ENCODE results near the gene RAB3GAP1. TPM values are rescaled to one million over a fixed set of nuclear protein-coding genes. Genes with fewer than 3 reads are reported as not detected.

RAB3GAP1 gene
- total and polyA plus RNA-seq, 2 of the 4 experiments (the other 2 are of a cell fraction): 21.2 to 65.8 TPM

- intact Hi-C loops (cut with micrococcal nuclease): no loop called here
Observed at GRCh38 chr2:135182601-135183000, 130.5 kb downstream of the RAB3GAP1 start.

More at GRCh38 chr2:135182601-135183000, 130.5 kb downstream of the RAB3GAP1 start:
- TF ChIP-seq FOS (IDR thresholded peaks at IDR 0.05; ENCODE audit: low read depth, low read length): no peak
- TF ChIP-seq MAZ (IDR thresholded peaks at IDR 0.05; ENCODE audit: borderline replicate concordance, low read depth, low read length): no peak
- no peak for TF ChIP-seq RAD21 (IDR thresholded peaks at IDR 0.05; ENCODE audit: low read length)
- TF ChIP-seq RFX5 (IDR thresholded peaks at IDR 0.05; ENCODE audit: low read depth, low read length): no peak
- TF ChIP-seq ELK1 (IDR thresholded peaks at IDR 0.05; ENCODE audit: borderline replicate concordance, low read depth, low read length): no peak
- TF ChIP-seq USF2 (IDR thresholded peaks at IDR 0.05; ENCODE audit: low read depth, low read length): no peak
- TF ChIP-seq BHLHE40 (IDR thresholded peaks at IDR 0.05; ENCODE audit: low read depth, low read length): no peak
- TF ChIP-seq POLR2A (IDR thresholded peaks at IDR 0.05; ENCODE audit: low read depth, low read length): no peak
- no peak for TF ChIP-seq SMC3 (IDR thresholded peaks at IDR 0.05; ENCODE audit: low read depth, low read length)
- TF ChIP-seq CTCF (conservative IDR thresholded peaks at IDR 0.05; ENCODE audit: low read depth, low read length): no peak
- TF ChIP-seq CEBPB (IDR thresholded peaks at IDR 0.05; ENCODE audit: low read depth, low read length): no peak
- H3K27ac ChIP-seq (ENCODE audit: insufficient read depth, low read length): no peak overlapping the region
- no peak overlapping the region for H4K5ac ChIP-seq (ENCODE audit: low read depth, low read length)
- dilution Hi-C loops (cut with HindIII; ENCODE audit: low sequenced_read_pairs, unreplicated experiment): no loop called here
- H3K9me1 ChIP-seq (ENCODE audit: insufficient read depth, low read length): peaks cover 5% of the 10 kb centered on the region; the same call in 1 of the 2 replicates
- H2AFZ ChIP-seq (replicated peaks; ENCODE audit: low read length, poor library complexity): no peak overlapping the region
- H4K8ac ChIP-seq (ENCODE audit: low read depth in 2 of 2, low read length in 2 of 2): no peak overlapping the region
- no peak overlapping the region for H3K18ac ChIP-seq (ENCODE audit: low read depth, low read length)
- H3K23ac ChIP-seq (ENCODE audit: low read depth, low read length): no peak overlapping the region
- no peak overlapping the region for H2BK120ac ChIP-seq (ENCODE audit: low read depth, low read length)
- ATAC-seq (ENCODE audit: low read depth) (no peak), DNase-seq (no peak)
- no peak overlapping the region for H3K4me2 ChIP-seq (ENCODE audit: low read depth, low read length)
- CTCF ChIA-PET: no interaction called here
- H2BK5ac ChIP-seq (ENCODE audit: low read depth, low read length, poor library complexity, severe bottlenecking): no peak overlapping the region
- no peak overlapping the region for H3K4me3 ChIP-seq (ENCODE audit: insufficient read depth, low read depth, low read length)
- H4K20me1 ChIP-seq (ENCODE audit: insufficient read depth, low read length): no peaks in the 10 kb centered on the region
- WGBS, 2 experiments (ENCODE audit: extremely low coverage in 2 of 2, insufficient read length in 1 of 2): no CpG with 5 or more reads among the region's 3 CpGs
- no peak overlapping the region for H2AK5ac ChIP-seq (ENCODE audit: low read depth, low read length)
- H3K4me1 ChIP-seq (ENCODE audit: control insufficient read depth, insufficient read depth, low read length): peaks cover 2% of the 10 kb centered on the region; the same call in 1 of the 2 replicates
- no peak overlapping the region for H3K4ac ChIP-seq (ENCODE audit: low read depth, low read length)
- no peak overlapping the region for H3K14ac ChIP-seq (replicated peaks; ENCODE audit: low read depth, low read length)
- H2BK15ac ChIP-seq (ENCODE audit: low read depth, low read length): no peak overlapping the region
- no peak overlapping the region for H3K9ac ChIP-seq (ENCODE audit: low read depth, low read length)
- in situ Hi-C loops (cut with MboI; ENCODE audit: low sequenced_read_pairs): no loop called here
- POLR2A ChIA-PET (ENCODE audit: unreplicated experiment): no interaction called here
- H2AK9ac ChIP-seq (replicated peaks; ENCODE audit: low read depth, low read length, poor library complexity): no peak overlapping the region
- no peaks in the 10 kb centered on the region for H3K79me1 ChIP-seq (ENCODE audit: low read depth in 1 of 2, low read length in 2 of 2)
- no peak overlapping the region for H4K91ac ChIP-seq (ENCODE audit: insufficient read depth, low read depth, low read length)
- 0 out of 2 replicates have a peak, but pooled peaks cover 2% of the 10 kb centered on the region for H3K36me3 ChIP-seq (ENCODE audit: control insufficient read depth, insufficient read depth, low read length)
- no peaks in the 10 kb centered on the region for H3K9me3 ChIP-seq (ENCODE audit: control insufficient read depth, insufficient read depth, low read length)
- BruUV-seq (replicated peaks): no TSS peak
- no peaks in the 10 kb centered on the region for H3K27me3 ChIP-seq (ENCODE audit: control insufficient read depth, insufficient read depth, low read length)
- no peak overlapping the region for H3K56ac ChIP-seq (ENCODE audit: extremely low read depth, insufficient read depth, low read length)
- H2BK20ac ChIP-seq (ENCODE audit: low read depth, low read length): no peak overlapping the region
